ENCODE data around the gene CHRNB4.
A peak's percentile ranks its signal among the peaks of the same experiment; 100 is the strongest.
"Not testable (repeated sequence)": the region's sequence is repeated elsewhere in the genome, so short reads cannot be mapped to it uniquely, and the experiment has no call there.

The CHRNB4 gene

DNA sequence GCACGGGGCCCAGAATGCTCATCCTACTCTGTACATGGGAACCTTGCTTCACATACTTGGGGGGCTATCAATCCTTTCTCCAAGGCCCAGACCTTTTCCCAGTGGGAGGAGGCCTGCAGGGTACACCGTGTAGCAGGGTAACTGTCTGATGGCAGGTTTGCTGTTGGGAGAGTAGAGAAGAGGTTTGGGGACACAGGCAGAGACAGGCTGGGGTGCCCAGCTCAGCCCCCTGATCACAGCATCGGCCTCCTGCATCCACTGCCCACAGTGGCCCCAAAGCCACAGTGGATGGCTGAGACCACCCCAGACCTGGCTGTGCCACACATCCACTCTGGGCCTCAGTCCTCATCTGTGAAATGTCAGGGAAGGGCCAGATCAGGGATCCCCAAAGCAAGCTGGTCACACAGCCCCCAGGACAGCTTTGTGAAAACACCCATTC, 25.8 kb downstream of the CHRNB4 start:
- DNase-seq (ENCODE audit: low read depth in 1 of 2, low spot score in 1 of 2): no peak
- in situ Hi-C loops (cut with HindIII; ENCODE audit: low pct_unique_long_range_greater_than_20kb, low sequenced_read_pairs): no loop called here
- TF ChIP-seq JUND (IDR thresholded peaks at IDR 0.05; ENCODE audit: low read depth): no peak

DNA sequence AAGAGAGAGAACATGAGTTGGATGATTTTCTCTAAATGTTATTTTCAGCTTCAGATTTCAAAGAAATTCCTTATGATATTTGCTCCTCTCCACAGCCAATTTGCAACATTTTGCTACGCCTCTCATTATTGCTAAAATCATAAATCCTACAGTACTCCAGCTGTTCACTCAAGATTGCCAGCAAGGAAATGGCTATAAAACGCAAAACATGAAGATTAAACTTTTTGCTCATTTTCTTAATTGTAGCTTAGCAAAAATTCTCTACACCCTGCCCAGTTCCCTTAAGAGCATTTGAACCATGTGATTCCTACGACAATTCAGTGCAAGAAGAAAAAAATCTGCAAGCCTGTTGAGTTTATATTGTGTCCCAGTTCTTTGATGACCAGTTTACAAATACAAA, 27.0 kb downstream of the CHRNB4 start:
- no peak for TF ChIP-seq JUND (IDR thresholded peaks at IDR 0.05; ENCODE audit: low read depth)
- in situ Hi-C loops (cut with HindIII; ENCODE audit: low pct_unique_long_range_greater_than_20kb, low sequenced_read_pairs): no loop called here
- no peak for DNase-seq (ENCODE audit: low read depth in 1 of 2, low spot score in 1 of 2)

DNA sequence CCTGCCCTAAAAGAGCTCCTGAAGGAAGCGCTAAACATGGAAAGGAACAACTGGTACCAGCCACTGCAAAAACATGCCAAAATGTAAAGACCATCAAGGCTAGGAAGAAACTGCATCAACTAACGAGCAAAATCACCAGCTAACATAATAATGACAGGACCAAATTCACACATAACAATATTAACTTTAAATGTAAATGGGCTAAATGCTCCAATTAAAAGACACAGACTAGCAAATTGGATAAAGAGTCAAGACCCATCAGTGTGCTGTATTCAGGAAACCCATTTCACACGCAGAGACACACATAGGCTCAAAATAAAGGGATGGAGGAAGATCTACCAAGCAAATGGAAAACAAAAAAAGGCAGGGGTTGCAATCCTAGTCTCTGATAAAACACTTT, 31.5 kb downstream of the CHRNB4 start:
- in situ Hi-C loops (cut with HindIII; ENCODE audit: low pct_unique_long_range_greater_than_20kb, low sequenced_read_pairs); DNase-seq (ENCODE audit: low read depth in 1 of 2, low spot score in 1 of 2): not testable (repeated sequence)

DNA sequence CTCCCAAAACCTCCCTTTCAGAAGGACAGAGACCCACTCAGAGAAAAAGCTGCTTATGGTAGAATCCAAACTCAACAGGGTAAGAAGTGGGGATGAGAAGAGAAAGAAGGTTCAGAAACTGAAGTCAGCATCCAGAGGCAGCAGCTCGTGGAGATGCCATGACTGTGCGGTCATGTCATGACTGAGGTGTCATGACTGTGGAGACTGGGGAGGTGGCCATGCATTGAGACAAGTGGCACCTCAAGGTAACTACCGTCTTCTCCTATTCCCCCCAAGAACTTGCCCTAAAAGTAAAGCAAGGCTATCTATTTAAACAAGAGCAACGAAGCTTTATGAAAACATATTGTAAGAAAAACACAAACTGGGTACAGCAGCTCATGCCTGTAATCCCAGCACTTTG, 35.3 kb downstream of the CHRNB4 start:
- no peak for TF ChIP-seq JUND (IDR thresholded peaks at IDR 0.05; ENCODE audit: low read depth)
- in situ Hi-C loops (cut with HindIII; ENCODE audit: low pct_unique_long_range_greater_than_20kb, low sequenced_read_pairs): no loop called here
- no peak for DNase-seq (ENCODE audit: low read depth in 1 of 2, low spot score in 1 of 2)

DNA sequence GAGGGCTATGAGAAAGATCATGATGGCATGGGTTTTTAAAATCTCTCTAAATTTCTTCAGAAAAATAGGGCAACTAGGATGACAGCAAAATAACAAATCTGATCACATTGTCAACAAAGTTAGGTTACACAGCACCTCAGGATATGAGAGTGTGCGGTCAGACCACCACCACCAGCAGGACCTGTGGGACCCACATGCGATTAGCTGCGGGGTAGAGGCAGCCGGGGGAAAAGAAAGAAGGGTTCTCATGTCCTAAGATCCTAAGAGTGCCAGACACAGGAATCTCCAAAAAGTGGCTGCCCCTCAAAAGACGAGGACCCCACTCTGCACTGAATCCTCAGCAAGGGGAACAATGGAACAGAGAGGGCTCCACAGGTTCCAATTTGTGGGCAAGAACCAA, 35.8 kb downstream of the CHRNB4 start:
- in situ Hi-C loops (cut with HindIII; ENCODE audit: low pct_unique_long_range_greater_than_20kb, low sequenced_read_pairs): no loop called here
- no peak for TF ChIP-seq JUND (IDR thresholded peaks at IDR 0.05; ENCODE audit: low read depth)
- DNase-seq (ENCODE audit: low read depth in 1 of 2, low spot score in 1 of 2): no peak

DNA sequence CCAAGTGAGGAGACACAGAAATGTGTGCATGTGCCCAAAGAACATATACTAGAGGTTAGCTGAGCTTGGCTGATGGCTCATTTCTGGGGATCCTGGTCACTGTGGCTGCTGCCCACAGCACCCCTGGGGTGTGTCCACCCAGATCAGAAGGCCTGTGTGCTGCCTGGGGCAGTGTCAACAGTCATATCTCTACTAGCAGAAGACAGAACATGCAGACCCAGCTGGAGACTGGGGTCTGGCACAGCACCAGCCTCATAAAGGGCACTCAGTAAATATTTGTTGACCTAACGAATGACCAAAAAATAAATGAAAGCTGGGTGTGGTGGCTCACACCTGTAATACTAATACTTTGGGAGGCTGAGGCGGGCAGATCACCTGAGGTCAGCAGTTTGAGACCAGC, 36.6 kb downstream of the CHRNB4 start:
- no peak; the same call in 1 of the 2 replicates for TF ChIP-seq JUND (IDR thresholded peaks at IDR 0.05; ENCODE audit: low read depth)
- in situ Hi-C loops (cut with HindIII; ENCODE audit: low pct_unique_long_range_greater_than_20kb, low sequenced_read_pairs): no loop called here
- DNase-seq (ENCODE audit: low read depth in 1 of 2, low spot score in 1 of 2): peak in 1 of 2 experiments; percentile 55

DNA sequence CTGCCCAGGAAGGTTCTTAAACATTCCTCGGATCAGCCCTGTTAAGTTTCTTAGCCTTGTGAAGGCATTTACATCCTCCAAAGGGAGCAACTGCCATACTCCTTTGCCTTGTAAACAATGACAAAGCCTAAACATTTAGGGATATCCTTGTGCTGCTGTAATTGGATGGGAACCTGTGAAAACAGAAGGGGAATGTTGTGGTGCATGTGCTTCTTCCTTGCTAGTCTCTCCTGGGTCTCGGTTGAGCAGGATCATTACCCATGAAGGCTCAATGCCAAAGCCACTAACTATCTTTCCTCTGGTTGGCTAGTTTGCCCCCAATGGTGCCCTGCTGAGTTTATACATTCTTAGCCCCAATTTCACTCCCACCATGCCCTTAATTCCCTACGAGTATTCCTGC, 37.5 kb downstream of the CHRNB4 start:
- DNase-seq (ENCODE audit: low read depth in 1 of 2, low spot score in 1 of 2): no peak
- TF ChIP-seq JUND (IDR thresholded peaks at IDR 0.05; ENCODE audit: low read depth): no peak
- in situ Hi-C loops (cut with HindIII; ENCODE audit: low pct_unique_long_range_greater_than_20kb, low sequenced_read_pairs): no loop called here

DNA sequence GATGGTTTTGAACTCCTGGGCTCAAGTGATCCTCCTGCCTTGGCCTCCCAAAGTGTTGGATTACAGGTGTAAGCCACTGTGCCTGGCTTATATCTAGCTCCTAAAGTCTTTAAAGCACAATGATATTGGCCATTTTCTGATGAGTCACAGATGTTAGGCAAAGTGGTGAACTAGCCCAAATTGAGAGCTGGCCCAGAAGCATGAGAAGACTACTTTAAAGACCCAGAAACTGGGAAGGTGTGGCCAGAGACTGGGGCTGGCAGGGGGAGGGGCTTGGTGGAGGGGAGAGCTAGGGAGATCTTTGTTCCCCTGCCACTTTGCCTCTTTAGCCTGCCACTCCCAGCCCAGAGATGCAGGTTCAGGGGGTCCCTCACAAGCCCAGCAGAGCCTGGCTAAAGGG, 41.8 kb downstream of the CHRNB4 start:
- no peak for TF ChIP-seq JUND (IDR thresholded peaks at IDR 0.05; ENCODE audit: low read depth)
- in situ Hi-C loops (cut with HindIII; ENCODE audit: low pct_unique_long_range_greater_than_20kb, low sequenced_read_pairs): no loop called here
- no peak for DNase-seq (ENCODE audit: low read depth in 1 of 2, low spot score in 1 of 2)

DNA sequence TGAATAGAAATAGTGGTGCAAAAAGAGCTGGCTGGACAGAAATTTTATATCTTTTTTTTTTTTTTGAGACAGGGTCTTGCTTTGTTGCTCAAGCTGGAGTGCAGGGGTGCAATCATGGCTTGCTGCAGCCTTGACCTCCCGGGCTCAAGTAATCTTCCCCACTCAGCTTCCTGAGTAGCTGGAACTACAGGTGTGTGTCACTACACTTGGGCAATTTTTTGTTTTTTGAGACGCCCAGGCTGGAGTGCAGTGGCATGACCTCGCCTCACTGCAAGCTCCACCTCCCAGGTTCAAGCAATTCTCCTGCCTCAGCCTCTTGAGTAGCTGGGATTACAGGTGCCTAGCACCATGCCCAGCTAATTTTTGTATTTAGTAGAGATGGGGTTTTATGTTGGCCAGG, 42.7 kb downstream of the CHRNB4 start:
- no peak for DNase-seq (ENCODE audit: low read depth in 1 of 2, low spot score in 1 of 2)
- in situ Hi-C loops (cut with HindIII; ENCODE audit: low pct_unique_long_range_greater_than_20kb, low sequenced_read_pairs): no loop called here
- TF ChIP-seq JUND (IDR thresholded peaks at IDR 0.05; ENCODE audit: low read depth): no peak

DNA sequence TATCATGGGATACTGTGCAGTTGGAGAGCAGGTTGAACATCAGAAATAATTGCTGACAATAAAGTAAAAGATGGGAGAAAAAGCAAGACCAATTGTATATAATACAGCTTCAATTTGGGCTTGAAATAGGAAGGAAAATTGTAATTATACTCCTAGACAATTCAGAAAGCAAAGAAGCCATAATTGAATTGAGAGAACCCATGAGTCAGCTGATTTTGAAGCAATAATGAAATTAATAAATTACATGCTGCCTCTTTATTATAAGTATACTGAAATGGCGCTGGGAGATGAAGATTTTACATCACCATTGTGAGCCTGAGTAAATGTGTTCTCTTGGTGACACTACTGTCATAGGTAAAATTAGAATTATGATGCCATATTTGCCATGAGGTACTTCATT, 43.4 kb downstream of the CHRNB4 start:
- no peak for DNase-seq (ENCODE audit: low read depth in 1 of 2, low spot score in 1 of 2)
- in situ Hi-C loops (cut with HindIII; ENCODE audit: low pct_unique_long_range_greater_than_20kb, low sequenced_read_pairs): no loop called here
- TF ChIP-seq JUND (IDR thresholded peaks at IDR 0.05; ENCODE audit: low read depth): no peak

DNA sequence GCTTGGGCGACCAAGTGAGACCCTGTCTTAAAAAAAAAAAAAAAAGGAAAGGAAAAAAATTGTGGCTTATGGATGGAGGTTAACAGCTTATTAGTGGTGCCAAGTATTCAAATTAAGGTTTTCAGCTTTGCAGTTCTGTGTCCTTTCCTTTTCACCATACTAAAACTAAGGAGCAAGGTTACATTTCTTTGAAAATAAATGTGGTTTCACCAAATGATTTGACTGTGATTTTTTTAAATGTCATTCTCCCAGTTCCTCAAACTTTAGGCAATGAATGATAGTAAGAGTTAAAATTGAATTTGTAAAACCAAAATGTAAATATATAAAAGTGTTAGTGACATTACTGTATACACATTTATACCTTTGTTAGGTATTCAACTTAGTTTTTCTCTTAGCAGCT, 66.1 kb downstream of the CHRNB4 start:
- in situ Hi-C loops (cut with HindIII; ENCODE audit: low pct_unique_long_range_greater_than_20kb, low sequenced_read_pairs): no loop called here
- no peak for DNase-seq (ENCODE audit: low read depth in 1 of 2, low spot score in 1 of 2)
- no peak for TF ChIP-seq JUND (IDR thresholded peaks at IDR 0.05; ENCODE audit: low read depth)
